ENCODE data around the gene OTUD3.

OTUD3 gene

GRCh38 chr1:19955534-19956170, 73.5 kb downstream of the OTUD3 start:
- DNase-seq (ENCODE audit: low spot score) = no peak

- DNase-seq (ENCODE audit: low spot score) = no peak
These were observed 75.6 kb downstream of the OTUD3 start for GRCh38 chr1:19957779-19958178.

- no peak for DNase-seq (ENCODE audit: low spot score)
These were observed 78.4 kb downstream of the OTUD3 start for GRCh38 chr1:19960591-19960990.
